Smooth muscle cell (in vitro differentiated cells): ENCODE measurements around the gene AP1M1. TPM values are rescaled to one million over a fixed set of nuclear protein-coding genes. Genes with fewer than 3 reads are reported as not detected.
"Not testable (repeated sequence)": the region's sequence is repeated elsewhere in the genome, so short reads cannot be mapped to it uniquely, and the experiment has no call there.

Source experiments
- DNase-seq: peaks from one replicate; lab custom pipeline; 2025; ENCODE audit not compliant: unreplicated experiment; lab: John Stamatoyannopoulos, UW
- H2AFZ ChIP-seq: fragments of 200-600 bp; sonication (generic); 2 replicates; pipeline ENCODE4 v1.6.0; 2016; ENCODE audit warnings: antibody characterized with exemption, low read depth, mild to moderate bottlenecking
- H3F3A ChIP-seq: fragments of 200-600 bp; sonication (generic); 2 replicates; pipeline ENCODE4 v1.6.0; 2017; ENCODE audit warnings: antibody characterized with exemption, low read depth
- H3K27ac ChIP-seq: fragments of 200-600 bp; sonication (generic); 2 replicates; pipeline ENCODE4 v1.5.1; 2016; ENCODE audit warnings: low read depth, mild to moderate bottlenecking
- H3K27me3 ChIP-seq: fragments of 200-600 bp; sonication (generic); 2 replicates; pipeline ENCODE4 v1.6.1; 2016; ENCODE audit warnings: low read depth, mild to moderate bottlenecking
- H3K36me3 ChIP-seq: fragments of 200-600 bp; sonication (generic); 2 replicates; pipeline ENCODE4 v1.5.1; 2016; ENCODE audit warnings: low read depth
- H3K4me1 ChIP-seq: fragments of 200-600 bp; sonication (generic); 2 replicates; pipeline ENCODE4 v1.5.1; 2016; ENCODE audit warnings: low read depth
- H3K4me2 ChIP-seq: fragments of 200-600 bp; sonication (generic); 2 replicates; pipeline ENCODE4 v1.6.0; 2016; ENCODE audit warnings: mild to moderate bottlenecking
- H3K4me3 ChIP-seq: fragments of 200-600 bp; sonication (generic); 2 replicates; pipeline ENCODE4 v1.5.1; 2016; ENCODE audit warnings: mild to moderate bottlenecking
- H3K79me2 ChIP-seq: fragments of 200-600 bp; sonication (generic); 2 replicates; pipeline ENCODE4 v1.6.0; 2016; ENCODE audit warnings: low read depth, mild to moderate bottlenecking
- H3K9ac ChIP-seq: fragments of 200-600 bp; sonication (generic); 2 replicates; pipeline ENCODE4 v1.6.0; 2016; ENCODE audit warnings: low read depth
- H3K9me3 ChIP-seq: fragments of 200-600 bp; sonication (generic); replicated peaks from 2 replicates; pipeline ENCODE4 v1.5.1; 2016; ENCODE audit warnings: low read depth
- H4K20me1 ChIP-seq: fragments of 200-600 bp; sonication (generic); 2 replicates; pipeline ENCODE4 v1.6.0; 2016; ENCODE audit warnings: low read depth
- WGBS: methylation state at CpG from one replicate; pipeline ENCODE4 v1.1.7; 2016; ENCODE audit warnings: low lambda C conversion rate; 5-methylcytosine and 5-hydroxymethylcytosine counted together
- polyA plus RNA-seq: library from polyadenylated mRNA; unstranded; fragments of >200 nt; fragmentation: Nextera tagmentation; extraction: Ambion mirVana; gene quantifications from 2 replicates; pipeline ENCODE4 v1.2.1, GENCODE V29; 2016
- total RNA-seq: library from RNA; depleted of rRNA; stranded (reverse); fragments of >200 nt; gene quantifications from 2 replicates; pipeline ENCODE4 v1.2.3, GENCODE V29; 2014
- TF ChIP-seq, protein P1 (sequence below): fragments of 200-600 bp; sonication (generic); IDR thresholded peaks from 2 replicates; pipeline ENCODE4 v1.5.1; 2017; ENCODE audit warnings: borderline replicate concordance, mild to moderate bottlenecking, antibody characterized with exemption; ENCODE audit not compliant: insufficient read depth, poor library complexity, severe bottlenecking

The AP1M1 gene
- total and polyA plus RNA-seq, 2 experiments from 2014 or later, result 70.6 to 119 TPM

DNA sequence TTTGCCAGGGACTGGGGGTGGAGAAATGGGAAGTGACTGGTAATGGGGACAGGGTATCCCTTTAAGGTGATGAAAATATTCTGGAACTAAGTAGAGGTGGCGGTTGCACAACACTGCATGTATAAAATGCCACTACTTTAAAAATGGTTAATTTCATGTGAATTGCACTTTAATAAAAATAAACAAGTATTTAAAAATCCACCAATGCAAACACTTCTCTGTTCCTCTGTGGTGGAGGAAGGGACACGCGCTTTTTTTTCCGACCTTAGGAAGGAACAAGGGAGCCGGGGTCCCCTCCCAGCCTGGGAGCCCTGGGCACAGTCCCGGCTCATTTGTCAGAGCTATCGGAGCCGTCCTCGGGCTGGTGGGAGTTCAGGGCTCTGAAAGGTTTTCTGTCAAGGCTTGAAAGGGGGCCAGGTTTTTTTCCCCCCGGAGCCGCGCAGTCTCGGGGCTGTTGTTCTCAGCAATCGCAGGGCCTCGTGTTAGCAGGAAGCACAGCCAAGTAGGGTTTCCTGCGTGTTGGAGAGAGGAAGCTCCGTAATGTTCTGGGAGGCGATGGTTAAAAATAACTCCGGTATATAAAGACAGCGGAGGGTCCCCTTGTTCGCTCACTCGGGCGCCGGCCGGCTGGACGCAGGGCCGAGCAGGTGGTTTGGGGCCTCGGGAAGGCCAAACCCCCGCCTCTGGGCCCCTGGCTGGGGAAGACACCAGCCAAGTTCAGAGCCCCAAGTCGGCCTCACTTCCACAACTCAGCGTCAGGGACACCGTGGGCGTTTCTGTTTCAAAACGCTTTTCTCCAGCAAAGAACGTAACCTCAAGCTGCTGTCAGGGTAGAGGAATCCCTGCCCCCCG is 85.7 kb downstream of the AP1M1 start:
- Histone ChIP-seq H3F3A (no peaks in the 10 kb centered on the region), H3K9ac (no peak overlapping the region), H3K4me2 (no peak overlapping the region), H3K27me3 (peaks cover 4% of the 10 kb centered on the region), H3K9me3 (no peaks in the 10 kb centered on the region), H3K4me1 (no peaks in the 10 kb centered on the region), H3K27ac (no peak overlapping the region), H4K20me1 (no peaks in the 10 kb centered on the region), H3K79me2 (no peaks in the 10 kb centered on the region), H3K36me3 (no peaks in the 10 kb centered on the region), H3K4me3 (no peak overlapping the region), H2AFZ (no peak overlapping the region)
- TF ChIP-seq, protein P1, sequence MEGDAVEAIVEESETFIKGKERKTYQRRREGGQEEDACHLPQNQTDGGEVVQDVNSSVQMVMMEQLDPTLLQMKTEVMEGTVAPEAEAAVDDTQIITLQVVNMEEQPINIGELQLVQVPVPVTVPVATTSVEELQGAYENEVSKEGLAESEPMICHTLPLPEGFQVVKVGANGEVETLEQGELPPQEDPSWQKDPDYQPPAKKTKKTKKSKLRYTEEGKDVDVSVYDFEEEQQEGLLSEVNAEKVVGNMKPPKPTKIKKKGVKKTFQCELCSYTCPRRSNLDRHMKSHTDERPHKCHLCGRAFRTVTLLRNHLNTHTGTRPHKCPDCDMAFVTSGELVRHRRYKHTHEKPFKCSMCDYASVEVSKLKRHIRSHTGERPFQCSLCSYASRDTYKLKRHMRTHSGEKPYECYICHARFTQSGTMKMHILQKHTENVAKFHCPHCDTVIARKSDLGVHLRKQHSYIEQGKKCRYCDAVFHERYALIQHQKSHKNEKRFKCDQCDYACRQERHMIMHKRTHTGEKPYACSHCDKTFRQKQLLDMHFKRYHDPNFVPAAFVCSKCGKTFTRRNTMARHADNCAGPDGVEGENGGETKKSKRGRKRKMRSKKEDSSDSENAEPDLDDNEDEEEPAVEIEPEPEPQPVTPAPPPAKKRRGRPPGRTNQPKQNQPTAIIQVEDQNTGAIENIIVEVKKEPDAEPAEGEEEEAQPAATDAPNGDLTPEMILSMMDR, result no peak
- no peak for DNase-seq
- 76% methylated on average over 35 of the region's 36 CpGs for WGBS

DNA sequence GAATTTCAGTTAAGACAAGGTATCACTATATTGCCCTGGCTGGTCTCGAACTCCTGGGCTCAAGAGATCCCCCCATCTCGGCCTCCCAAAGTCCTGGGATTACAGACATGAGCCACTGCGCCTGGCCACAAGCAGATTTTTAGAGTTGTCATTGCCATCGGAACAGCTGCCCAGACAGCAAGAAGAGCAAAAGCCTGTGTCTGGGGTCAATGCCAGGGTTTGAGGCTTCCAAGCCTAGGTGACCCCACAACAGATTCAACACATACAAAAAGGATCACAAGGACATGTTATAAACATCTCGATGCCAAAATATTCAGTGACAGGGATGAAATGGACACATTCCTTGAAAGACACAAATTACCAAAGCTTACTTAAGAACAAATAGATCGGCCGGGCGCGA is 86.8 kb downstream of the AP1M1 start:
- Histone ChIP-seq H3K4me2 (no peak overlapping the region), H3K36me3 (no peaks in the 10 kb centered on the region), H3K27ac (no peak overlapping the region), H2AFZ (no peak overlapping the region), H3K9me3 (no peaks in the 10 kb centered on the region), H4K20me1 (no peaks in the 10 kb centered on the region), H3K4me1 (no peaks in the 10 kb centered on the region), H3K79me2 (no peaks in the 10 kb centered on the region), H3K4me3 (no peak overlapping the region), H3K27me3 (peaks cover 4% of the 10 kb centered on the region), H3K9ac (no peak overlapping the region), H3F3A (no peaks in the 10 kb centered on the region)
- TF ChIP-seq, protein P1, result no peak
- 95% methylated on average over 9 of the region's 9 CpGs for WGBS
- DNase-seq, result no peak

DNA sequence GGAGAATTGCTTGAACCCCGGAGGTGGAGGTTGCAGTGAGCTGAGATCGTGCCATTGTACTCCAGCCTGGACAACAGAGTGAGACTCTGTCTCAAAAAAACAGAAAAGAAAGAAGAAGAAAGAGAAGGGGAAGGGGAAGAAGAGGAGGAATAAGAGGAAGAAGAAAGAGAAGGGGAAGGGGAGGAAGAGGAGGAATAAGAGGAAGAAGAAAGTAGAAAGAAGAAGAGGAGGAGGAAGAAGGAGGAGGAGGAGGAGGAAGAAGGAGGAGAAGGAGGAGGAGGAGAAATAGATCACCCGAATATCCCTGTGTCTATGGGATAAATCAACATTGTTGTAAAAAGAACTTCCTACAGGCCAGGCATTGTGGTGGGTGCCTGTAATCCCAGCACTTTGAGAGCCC is 87.4 kb downstream of the AP1M1 start:
- WGBS, result 94% methylated on average over 3 of the region's 3 CpGs
- not testable (repeated sequence) for H3K9me3 ChIP-seq, H3K27ac ChIP-seq, H3F3A ChIP-seq, H3K4me3 ChIP-seq, H3K9ac ChIP-seq, H2AFZ ChIP-seq, H3K36me3 ChIP-seq, H3K27me3 ChIP-seq, H3K4me2 ChIP-seq, H3K4me1 ChIP-seq, DNase-seq, H3K79me2 ChIP-seq, H4K20me1 ChIP-seq

DNA sequence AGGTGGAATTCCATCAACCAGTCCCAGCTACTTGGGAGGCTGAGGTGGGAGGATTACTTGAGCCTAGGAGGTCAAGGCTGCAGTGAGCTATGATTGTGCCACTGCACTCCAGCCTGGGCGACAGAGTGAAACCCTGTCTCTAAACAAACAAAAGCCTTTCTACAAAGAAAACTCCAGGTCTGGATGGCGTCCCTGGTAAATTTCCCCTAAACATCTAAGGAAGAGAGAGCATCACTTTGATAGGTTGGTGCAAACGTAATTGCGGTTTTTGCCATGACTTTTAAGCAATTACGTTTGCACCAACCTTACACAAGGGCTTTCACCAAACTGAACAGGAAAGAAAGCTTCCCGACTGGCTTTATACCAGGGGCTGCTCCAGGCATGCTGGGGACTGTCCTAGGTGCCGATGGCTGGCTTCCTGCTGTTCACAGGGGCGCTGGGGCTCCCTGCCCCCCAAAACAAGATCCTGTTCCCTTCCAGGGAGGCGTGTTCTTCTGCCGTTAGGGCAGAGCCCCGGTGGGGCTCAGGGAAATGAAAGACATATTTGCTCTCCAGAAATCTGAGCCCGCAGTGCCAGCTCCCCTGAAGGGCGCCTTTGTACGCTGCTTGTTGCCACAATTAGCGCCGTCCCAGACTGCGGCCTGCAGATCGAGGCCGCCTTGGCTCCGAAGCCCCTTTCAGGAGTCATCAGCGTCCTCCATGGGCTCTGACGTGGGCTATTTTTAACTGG is 88.2 kb downstream of the AP1M1 start:
- Histone ChIP-seq H4K20me1 (no peaks in the 10 kb centered on the region), H3K4me1 (no peaks in the 10 kb centered on the region), H3K4me3 (no peak overlapping the region), H3K27ac (no peak overlapping the region), H3K9ac (no peak overlapping the region), H2AFZ (no peak overlapping the region), H3K9me3 (no peaks in the 10 kb centered on the region), H3K4me2 (no peak overlapping the region), H3F3A (no peaks in the 10 kb centered on the region), H3K79me2 (no peaks in the 10 kb centered on the region), H3K36me3 (no peaks in the 10 kb centered on the region), H3K27me3 (peaks cover 4% of the 10 kb centered on the region)
- TF ChIP-seq, protein P1, result no peak
- no peak for DNase-seq
- 77% methylated on average over 22 of the region's 22 CpGs for WGBS
